ENCODE measurements around the gene PSMC4. TPM values are rescaled to one million over a fixed set of nuclear protein-coding genes. Genes with fewer than 3 reads are reported as not detected.

PSMC4 gene
- total RNA-seq, 4 donors from 2014 or later: 46.4 to 83.4 (median 77.5) TPM

GRCh38 chr19:39936622-39937021 is 34.3 kb upstream of the PSMC4 start:
- no peak for DNase-seq

GRCh38 chr19:39937094-39937720 is 33.8 kb upstream of the PSMC4 start:
- DNase-seq: no peak
- Histone ChIP-seq H3K4me3 (no peak overlapping the region), H3K4me1 (peaks cover 0 to 60% (median 43%) of the 10 kb centered on the region in 4 donors), H3K27me3 (peaks cover 3% of the 10 kb centered on the region), H3K36me3 (no peaks in the 10 kb centered on the region), H3K9me3 (peaks cover 0 to 8% of the 10 kb centered on the region in 2 donors), H3K27ac (peak overlapping the region; percentile 58 to 77 (median 69))
- WGBS, 2 donors (ENCODE audit: low coverage in 1 of 2): 66 to 100% methylated on average over 1 to 5 of the region's 5 CpGs
- intact Hi-C loops (cut with DNase I; ENCODE audit: low total_unique reads): no loop called here
- no peak for TF ChIP-seq EP300 (IDR thresholded peaks at IDR 0.05; ENCODE audit: low read depth)
- no peak for TF ChIP-seq POLR2AphosphoS5 (IDR thresholded peaks at IDR 0.05)
- in situ Hi-C loops (cut with MboI; ENCODE audit: low pct_ligation_motif_present in 1 of 4, low pct_unique_long_range_greater_than_20kb in 1 of 4, low sequenced_read_pairs in 3 of 4): no loop called here

More at GRCh38 chr19:39936622-39937021, 34.3 kb upstream of the PSMC4 start:
- Histone ChIP-seq H3K27ac (peak overlapping the region; percentile 58 to 77 (median 69)), H3K27me3 (peaks cover 3% of the 10 kb centered on the region), H3K4me3 (no peak overlapping the region), H3K36me3 (no peaks in the 10 kb centered on the region), H3K9me3 (peaks cover 0 to 8% of the 10 kb centered on the region in 2 donors), H3K4me1 (peaks cover 0 to 54% (median 38%) of the 10 kb centered on the region in 4 donors)
- in situ Hi-C loops (cut with MboI; ENCODE audit: low pct_ligation_motif_present in 1 of 4, low pct_unique_long_range_greater_than_20kb in 1 of 4, low sequenced_read_pairs in 3 of 4): no loop called here
- TF ChIP-seq POLR2A (IDR thresholded peaks at IDR 0.05) (no peak), POLR2AphosphoS5 (IDR thresholded peaks at IDR 0.05) (no peak), EP300 (IDR thresholded peaks at IDR 0.05; ENCODE audit: low read depth) (no peak), CTCF (IDR thresholded peaks at IDR 0.05) (no peak)
- intact Hi-C loops (cut with DNase I; ENCODE audit: low total_unique reads): no loop called here
- WGBS, 2 donors (ENCODE audit: low coverage in 1 of 2): 94 to 95% methylated on average over 5 to 6 of the region's 6 CpGs

- no peak for DNase-seq
- in situ Hi-C loops (cut with MboI; ENCODE audit: low pct_ligation_motif_present in 1 of 4, low pct_unique_long_range_greater_than_20kb in 1 of 4, low sequenced_read_pairs in 3 of 4): no loop called here
- WGBS, 2 donors (ENCODE audit: low coverage in 1 of 2): 50 to 76% methylated on average over 2 of the region's 2 CpGs
- TF ChIP-seq POLR2A (IDR thresholded peaks at IDR 0.05) (no peak), CTCF (IDR thresholded peaks at IDR 0.05) (no peak), EP300 (IDR thresholded peaks at IDR 0.05; ENCODE audit: low read depth) (no peak), POLR2AphosphoS5 (IDR thresholded peaks at IDR 0.05) (no peak)
- H3K27me3 ChIP-seq: peaks cover 3% of the 10 kb centered on the region
- H3K9me3 ChIP-seq: peaks cover 0 to 8% of the 10 kb centered on the region in 2 donors
- no peaks in the 10 kb centered on the region for H3K36me3 ChIP-seq
- H3K27ac ChIP-seq: peak overlapping the region; percentile 58 to 77 (median 69)
- H3K4me1 ChIP-seq: peaks cover 0 to 66% (median 46%) of the 10 kb centered on the region in 4 donors
- H3K4me3 ChIP-seq: no peak overlapping the region
- intact Hi-C loops (cut with DNase I; ENCODE audit: low total_unique reads): no loop called here
Observed at GRCh38 chr19:39937787-39938186, 33.2 kb upstream of the PSMC4 start.

- in situ Hi-C loops (cut with MboI; ENCODE audit: low pct_ligation_motif_present in 1 of 4, low pct_unique_long_range_greater_than_20kb in 1 of 4, low sequenced_read_pairs in 3 of 4): no loop called here
- no peak for DNase-seq
- intact Hi-C loops (cut with DNase I; ENCODE audit: low total_unique reads): no loop called here
- no peak overlapping the region for H3K27ac ChIP-seq
- TF ChIP-seq POLR2A (IDR thresholded peaks at IDR 0.05): no peak
- no peak for TF ChIP-seq EP300 (IDR thresholded peaks at IDR 0.05; ENCODE audit: low read depth)
- no peak for TF ChIP-seq CTCF (IDR thresholded peaks at IDR 0.05)
- peaks cover 3% of the 10 kb centered on the region for H3K27me3 ChIP-seq
- peaks cover 4 to 77% (median 50%) of the 10 kb centered on the region in 4 donors for H3K4me1 ChIP-seq
- H3K4me3 ChIP-seq: no peak overlapping the region
- 87 to 90% methylated on average over 6 of the region's 6 CpGs for WGBS, 2 donors (ENCODE audit: low coverage in 1 of 2)
- no peaks in the 10 kb centered on the region for H3K36me3 ChIP-seq
- H3K9me3 ChIP-seq: peaks cover 0 to 8% of the 10 kb centered on the region in 2 donors
Observed at GRCh38 chr19:39939556-39939955, 31.4 kb upstream of the PSMC4 start.
